ENCODE measurements around the gene DLK1.

DLK1 gene

DNA sequence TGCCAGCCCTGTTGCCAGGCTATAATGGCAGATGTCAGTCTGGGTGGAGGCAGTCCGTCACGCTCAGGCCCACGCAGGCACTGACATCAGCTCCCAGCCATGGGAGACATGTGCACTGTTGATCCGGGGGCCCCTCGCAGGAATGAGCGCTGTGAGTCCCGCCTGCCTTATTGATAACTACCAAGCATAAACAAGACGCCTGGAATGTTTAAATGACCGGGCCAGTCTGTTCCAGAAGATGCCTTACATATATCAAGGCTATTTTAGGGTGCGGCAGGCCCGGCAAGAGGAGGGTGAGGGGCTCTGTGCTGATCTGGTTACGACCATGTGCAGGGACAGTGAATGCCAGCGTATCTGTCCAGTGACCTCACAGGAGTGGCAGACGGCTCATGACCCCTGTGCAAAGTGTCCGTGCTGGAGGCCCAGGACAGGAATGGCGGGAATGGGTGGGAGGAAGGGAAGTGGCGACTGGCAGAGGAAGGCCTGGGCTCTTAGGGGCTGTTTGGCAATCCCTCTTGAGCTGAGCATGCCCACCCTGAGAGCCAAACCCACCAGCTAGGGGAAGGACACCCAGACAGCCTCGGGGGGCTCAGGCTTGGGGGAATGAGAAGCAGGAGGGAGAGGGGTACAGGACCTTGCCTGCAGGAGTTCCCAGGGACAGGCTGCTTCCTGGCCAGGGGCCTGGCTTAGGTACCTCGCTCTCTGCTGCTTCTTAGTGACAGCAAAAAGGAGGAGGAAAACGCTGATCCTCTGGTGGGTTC lies 49.3 kb downstream of the DLK1 start:
- Mint-ChIP-seq H3K4me3 (no peak overlapping the region), H3K9me3 (no peaks in the 10 kb centered on the region), H3K27me3 (peaks cover 6% of the 10 kb centered on the region), H3K27ac (no peak overlapping the region), H3K36me3 (ENCODE audit: low read depth) (no peaks in the 10 kb centered on the region), H3K4me1 (ENCODE audit: low read depth) (no peaks in the 10 kb centered on the region)
- DNase-seq, result peak; percentile 2

DNA sequence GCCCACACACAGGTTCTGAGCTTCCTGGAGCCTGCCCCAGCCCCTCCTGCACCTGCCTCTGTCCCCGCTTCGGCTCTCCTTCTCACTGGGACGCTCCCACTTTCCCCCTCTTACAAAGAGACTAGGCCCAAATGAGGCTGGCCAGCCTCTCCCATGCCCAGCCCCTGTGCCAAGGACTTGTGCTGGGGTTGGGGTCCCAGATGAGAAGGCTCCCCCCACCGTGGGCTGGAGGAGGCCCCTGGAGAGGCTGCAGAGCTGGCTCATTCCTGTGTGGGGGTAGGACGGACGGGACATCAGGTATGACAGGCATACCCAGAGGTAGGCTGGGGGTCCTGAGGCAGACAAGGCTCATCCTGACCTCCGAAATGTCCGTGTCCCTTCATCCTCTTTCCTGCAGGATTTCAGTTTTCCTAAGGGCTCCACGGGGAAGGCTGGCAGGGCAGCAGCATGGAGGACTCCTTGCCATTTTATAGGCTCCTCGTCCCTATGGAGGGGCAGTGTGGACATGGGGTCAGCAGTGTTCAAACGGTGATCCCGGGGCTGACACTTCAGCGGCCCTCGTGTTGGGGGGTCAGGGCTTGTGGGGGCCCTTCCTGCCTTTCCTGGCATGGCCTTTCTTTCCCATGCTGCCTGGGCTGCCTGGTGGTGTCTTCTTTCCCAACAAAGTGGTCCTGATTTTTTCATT lies 50.1 kb downstream of the DLK1 start:
- H3K4me1 Mint-ChIP-seq (ENCODE audit: low read depth), result no peaks in the 10 kb centered on the region
- no peak for DNase-seq
- peaks cover 6% of the 10 kb centered on the region for H3K27me3 Mint-ChIP-seq
- H3K9me3 Mint-ChIP-seq, result no peaks in the 10 kb centered on the region
- no peak overlapping the region for H3K27ac Mint-ChIP-seq
- no peaks in the 10 kb centered on the region for H3K36me3 Mint-ChIP-seq (ENCODE audit: low read depth)
- no peak overlapping the region for H3K4me3 Mint-ChIP-seq

GRCh38 chr14:100777366-100777817 lies 50.7 kb downstream of the DLK1 start:
- Mint-ChIP-seq H3K27ac (no peak overlapping the region), H3K9me3 (no peaks in the 10 kb centered on the region), H3K36me3 (ENCODE audit: low read depth) (no peaks in the 10 kb centered on the region), H3K4me3 (no peak overlapping the region), H3K27me3 (peaks cover 6% of the 10 kb centered on the region), H3K4me1 (ENCODE audit: low read depth) (no peaks in the 10 kb centered on the region)
- no peak for DNase-seq

DNA sequence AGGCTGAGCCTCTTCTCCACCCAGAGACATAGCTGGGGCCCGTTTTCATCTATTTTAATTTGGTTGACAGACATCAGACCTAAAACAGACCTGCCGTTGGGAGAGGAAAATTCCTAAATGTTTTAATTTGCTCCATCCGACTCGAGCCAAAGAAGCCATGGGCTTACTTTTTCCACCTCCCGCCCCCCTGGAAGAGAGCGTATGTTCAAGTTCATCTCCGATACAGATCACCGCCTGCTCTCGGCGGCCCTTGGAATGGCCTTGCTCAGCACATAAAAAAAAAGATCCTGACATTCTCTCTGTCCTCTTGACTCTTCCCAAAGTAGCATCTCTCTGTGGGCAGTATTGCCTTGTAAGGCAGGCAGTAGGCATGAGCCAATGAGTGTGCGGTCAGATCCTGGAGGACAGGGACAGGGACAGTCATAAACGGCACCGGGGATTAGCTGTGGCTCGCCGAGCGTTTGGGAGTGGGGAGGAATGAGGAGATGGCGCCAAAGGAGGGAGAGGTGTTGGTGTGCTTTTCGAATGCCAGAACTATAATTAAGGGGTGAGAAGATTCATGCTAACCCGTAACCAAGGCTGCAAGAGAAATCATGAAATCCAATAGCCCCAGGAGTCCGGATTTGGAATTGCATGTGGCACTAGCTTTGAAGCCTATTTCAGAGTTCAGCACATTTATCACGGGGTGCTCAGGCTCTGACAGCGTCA lies 51.3 kb downstream of the DLK1 start:
- peaks cover 6% of the 10 kb centered on the region for H3K27me3 Mint-ChIP-seq
- DNase-seq, result no peak
- H3K27ac Mint-ChIP-seq, result no peak overlapping the region
- H3K9me3 Mint-ChIP-seq, result no peaks in the 10 kb centered on the region
- no peak overlapping the region for H3K4me3 Mint-ChIP-seq
- H3K36me3 Mint-ChIP-seq (ENCODE audit: low read depth), result no peaks in the 10 kb centered on the region
- no peaks in the 10 kb centered on the region for H3K4me1 Mint-ChIP-seq (ENCODE audit: low read depth)

GRCh38 chr14:100778526-100778882 lies 51.8 kb downstream of the DLK1 start:
- no peaks in the 10 kb centered on the region for H3K36me3 Mint-ChIP-seq (ENCODE audit: low read depth)
- no peaks in the 10 kb centered on the region for H3K4me1 Mint-ChIP-seq (ENCODE audit: low read depth)
- H3K27ac Mint-ChIP-seq, result no peak overlapping the region
- H3K27me3 Mint-ChIP-seq, result peaks cover 6% of the 10 kb centered on the region
- no peaks in the 10 kb centered on the region for H3K9me3 Mint-ChIP-seq
- H3K4me3 Mint-ChIP-seq, result no peak overlapping the region
- peak; percentile 19 for DNase-seq

DNA sequence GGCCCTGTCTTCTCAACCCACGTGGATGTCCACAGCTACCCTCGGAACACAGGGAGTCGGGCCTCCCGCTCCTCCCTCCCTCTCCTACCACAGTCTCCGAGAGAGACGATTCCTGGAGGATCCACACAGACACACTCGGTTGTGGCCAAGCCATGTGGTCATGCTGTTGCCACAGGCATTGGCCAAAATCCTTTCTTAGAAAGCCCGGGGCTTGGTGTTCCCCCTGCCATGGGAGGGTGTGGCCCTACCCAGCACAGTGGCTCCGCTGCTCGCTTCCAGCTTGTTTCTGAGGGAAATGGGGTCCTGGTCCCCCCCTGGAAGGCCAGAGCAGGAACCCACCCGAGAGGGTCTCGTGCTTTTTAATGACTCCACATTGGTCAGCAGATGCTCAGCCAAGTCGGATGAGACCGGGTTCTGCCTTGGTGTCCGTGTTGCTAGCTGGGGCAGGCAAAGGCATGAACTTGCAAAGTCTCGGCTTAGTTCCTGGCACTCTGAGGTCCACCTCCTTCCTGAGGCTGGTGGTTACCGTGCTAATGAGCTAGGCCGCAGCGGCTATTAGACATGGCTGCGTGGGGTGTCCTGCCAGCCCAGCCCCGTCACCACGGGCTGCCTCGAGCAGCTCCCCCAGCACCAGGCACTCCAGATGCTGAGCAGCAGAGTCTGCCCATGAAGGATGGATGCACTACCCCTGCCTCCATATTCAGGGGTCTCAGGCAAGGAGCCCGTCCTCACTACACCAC lies 52.4 kb downstream of the DLK1 start:
- H3K4me3 Mint-ChIP-seq, result no peak overlapping the region
- peaks cover 6% of the 10 kb centered on the region for H3K27me3 Mint-ChIP-seq
- H3K9me3 Mint-ChIP-seq, result no peaks in the 10 kb centered on the region
- no peaks in the 10 kb centered on the region for H3K36me3 Mint-ChIP-seq (ENCODE audit: low read depth)
- H3K27ac Mint-ChIP-seq, result no peak overlapping the region
- peak; percentile 9 for DNase-seq
- no peaks in the 10 kb centered on the region for H3K4me1 Mint-ChIP-seq (ENCODE audit: low read depth)

DNA sequence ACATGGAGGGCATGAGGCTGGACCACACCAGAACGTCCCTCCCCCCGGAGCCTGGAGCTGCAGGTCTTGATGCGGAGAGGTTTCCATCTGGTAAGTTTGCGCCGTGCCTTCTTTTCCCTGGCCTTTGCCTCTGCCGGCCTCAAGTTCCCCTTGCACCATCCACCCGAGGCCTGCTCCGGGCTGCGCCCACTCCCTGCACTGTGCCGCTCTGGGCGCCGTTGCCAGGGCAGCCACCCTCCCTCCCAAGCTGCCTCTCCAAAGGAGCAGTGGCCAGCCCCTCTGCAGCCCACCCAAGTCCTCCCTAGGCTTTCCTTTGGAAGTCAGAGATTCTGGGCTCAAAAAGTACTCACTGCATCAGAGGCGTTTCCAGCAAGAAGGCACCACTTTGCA lies 53.0 kb downstream of the DLK1 start:
- H3K4me1 Mint-ChIP-seq (ENCODE audit: low read depth), result no peaks in the 10 kb centered on the region
- no peaks in the 10 kb centered on the region for H3K9me3 Mint-ChIP-seq
- peaks cover 6% of the 10 kb centered on the region for H3K27me3 Mint-ChIP-seq
- peak; percentile 7 for DNase-seq
- no peak overlapping the region for H3K27ac Mint-ChIP-seq
- no peaks in the 10 kb centered on the region for H3K36me3 Mint-ChIP-seq (ENCODE audit: low read depth)
- no peak overlapping the region for H3K4me3 Mint-ChIP-seq

DNA sequence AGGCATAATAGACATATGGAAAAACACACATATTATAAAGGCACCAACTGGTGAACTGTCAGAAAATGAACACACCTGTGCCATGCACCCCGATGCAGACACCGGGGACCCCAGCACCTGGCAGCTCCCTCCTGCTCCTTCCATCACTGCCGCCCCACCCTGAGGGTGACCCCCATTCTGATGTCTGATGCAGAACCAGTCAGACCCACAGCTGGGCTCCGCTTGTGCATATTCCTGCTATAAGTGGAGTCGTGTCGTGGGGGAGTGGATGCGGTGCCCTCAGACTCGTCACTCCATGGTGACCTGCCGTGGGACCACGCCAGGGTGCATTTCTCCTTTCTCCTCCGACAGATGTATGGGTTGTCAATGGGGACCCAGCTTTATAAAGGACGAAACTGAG lies 53.6 kb downstream of the DLK1 start:
- Mint-ChIP-seq H3K4me1 (ENCODE audit: low read depth) (no peaks in the 10 kb centered on the region), H3K36me3 (ENCODE audit: low read depth) (no peaks in the 10 kb centered on the region), H3K4me3 (no peak overlapping the region), H3K27me3 (peaks cover 6% of the 10 kb centered on the region), H3K27ac (no peak overlapping the region), H3K9me3 (no peaks in the 10 kb centered on the region)
- DNase-seq, result no peak

GRCh38 chr14:100780646-100781355 lies 54.1 kb downstream of the DLK1 start:
- H3K36me3 Mint-ChIP-seq (ENCODE audit: low read depth), result no peaks in the 10 kb centered on the region
- H3K27ac Mint-ChIP-seq, result no peak overlapping the region
- DNase-seq, result no peak
- peaks cover 6% of the 10 kb centered on the region for H3K27me3 Mint-ChIP-seq
- H3K9me3 Mint-ChIP-seq, result no peaks in the 10 kb centered on the region
- H3K4me1 Mint-ChIP-seq (ENCODE audit: low read depth), result no peaks in the 10 kb centered on the region
- no peak overlapping the region for H3K4me3 Mint-ChIP-seq

DNA sequence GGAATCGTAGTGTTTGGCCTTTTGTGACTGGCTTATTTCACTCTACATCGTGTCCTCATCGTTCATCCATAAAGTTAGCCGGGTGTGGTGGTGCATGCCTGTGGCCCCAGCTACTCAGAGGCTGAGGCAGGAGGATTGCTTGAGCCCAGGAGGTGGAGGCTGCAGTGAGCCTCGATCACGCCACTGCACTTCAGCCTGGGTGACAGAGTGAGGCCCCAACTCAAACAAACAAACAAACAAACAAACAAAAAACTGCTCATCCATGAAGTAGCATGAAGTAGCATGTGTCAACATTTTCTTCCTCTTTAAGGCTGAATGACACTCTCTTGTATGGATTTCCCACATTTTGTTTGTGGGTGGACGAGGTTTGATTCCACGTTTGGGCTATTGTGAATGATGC lies 55.3 kb downstream of the DLK1 start:
- peaks cover 6% of the 10 kb centered on the region for H3K27me3 Mint-ChIP-seq

DNA sequence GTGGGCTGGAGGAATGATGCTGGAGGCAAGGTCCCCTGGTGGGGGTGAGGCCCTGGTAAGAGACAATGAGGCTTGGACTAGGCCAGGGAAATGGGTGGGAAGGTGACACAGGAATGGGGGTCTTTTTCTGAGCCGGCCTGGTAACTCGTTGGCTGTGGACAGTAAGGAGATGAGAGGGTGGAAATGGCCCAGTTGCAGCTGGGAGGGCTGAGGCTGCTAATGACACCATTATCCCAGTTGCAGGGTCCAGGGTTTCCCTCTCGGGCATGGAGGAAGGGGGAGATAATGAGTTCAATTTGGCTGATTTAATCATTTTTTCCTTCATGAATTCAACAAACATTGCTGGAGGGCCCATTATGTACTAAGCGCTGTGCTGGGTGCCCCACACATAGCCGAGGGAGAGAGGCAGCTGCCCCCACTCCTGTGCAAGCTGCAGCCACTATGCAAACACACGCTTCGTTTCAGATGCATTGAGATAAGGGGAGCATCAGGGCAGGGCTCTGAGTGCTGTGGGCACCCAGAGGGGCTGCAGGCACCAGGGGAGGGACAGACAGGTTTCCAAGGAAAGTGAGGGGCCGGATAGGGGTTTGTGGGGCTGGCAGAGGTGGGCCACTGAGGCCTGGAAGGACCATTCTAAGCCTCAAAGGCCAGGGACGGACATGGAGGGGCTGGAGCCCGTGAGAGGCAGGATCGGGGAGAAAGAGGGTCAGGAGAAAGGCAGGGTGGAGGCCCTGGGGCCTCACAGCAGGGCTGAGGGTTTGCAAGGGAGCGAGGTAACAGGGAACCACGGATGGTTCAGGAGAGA lies 56.0 kb downstream of the DLK1 start:
- no peak overlapping the region for H3K4me3 Mint-ChIP-seq
- no peaks in the 10 kb centered on the region for H3K9me3 Mint-ChIP-seq
- H3K27ac Mint-ChIP-seq, result no peak overlapping the region
- H3K4me1 Mint-ChIP-seq (ENCODE audit: low read depth), result no peaks in the 10 kb centered on the region
- no peaks in the 10 kb centered on the region for H3K36me3 Mint-ChIP-seq (ENCODE audit: low read depth)
- peaks cover 6% of the 10 kb centered on the region for H3K27me3 Mint-ChIP-seq
- DNase-seq, result no peak

More for the DNA sequence above, 55.3 kb downstream of the DLK1 start:
- H3K36me3 Mint-ChIP-seq (ENCODE audit: low read depth), result no peaks in the 10 kb centered on the region
- H3K4me1 Mint-ChIP-seq (ENCODE audit: low read depth), result no peaks in the 10 kb centered on the region
- no peak overlapping the region for H3K27ac Mint-ChIP-seq
- H3K9me3 Mint-ChIP-seq, result no peaks in the 10 kb centered on the region
- DNase-seq, result no peak
- H3K4me3 Mint-ChIP-seq, result no peak overlapping the region

DNA sequence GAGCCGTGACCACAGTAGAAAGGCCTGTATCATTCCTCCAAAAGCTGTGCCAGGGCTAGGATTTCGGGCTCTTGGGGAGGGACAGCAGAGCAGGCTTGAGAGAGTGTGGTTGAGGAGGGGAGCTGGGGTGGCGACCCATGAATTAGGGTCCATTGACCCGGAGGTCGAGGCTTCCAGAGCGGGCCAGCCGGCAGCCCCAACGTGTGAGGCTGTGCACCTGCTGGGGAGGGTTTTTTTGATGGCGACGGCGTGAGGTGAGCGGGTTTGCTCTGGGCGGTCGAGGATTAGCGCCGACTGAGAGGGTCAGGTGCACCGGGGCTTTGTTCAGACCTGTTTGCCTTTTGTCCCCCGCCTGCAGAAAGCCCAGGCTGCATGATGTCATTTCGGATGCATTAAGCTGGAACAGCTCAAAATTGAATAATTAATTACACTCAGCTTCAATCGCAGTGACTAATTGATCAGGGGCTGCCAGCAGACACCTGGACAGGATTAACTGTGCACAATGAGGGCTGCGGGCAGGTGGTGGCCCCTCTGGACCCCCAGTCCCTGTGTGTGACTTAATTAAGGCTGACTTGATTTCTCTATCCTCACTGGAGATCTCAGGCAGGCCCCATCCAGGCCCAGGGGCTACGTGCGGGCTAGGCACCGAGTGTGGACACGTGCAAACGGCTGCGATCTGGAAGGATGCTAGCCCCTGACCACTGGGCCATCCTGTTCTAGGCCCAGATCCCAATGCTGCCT lies 57.1 kb downstream of the DLK1 start:
- no peaks in the 10 kb centered on the region for H3K9me3 Mint-ChIP-seq
- no peaks in the 10 kb centered on the region for H3K4me1 Mint-ChIP-seq (ENCODE audit: low read depth)
- no peak for DNase-seq
- no peak overlapping the region for H3K27ac Mint-ChIP-seq
- peaks cover 6% of the 10 kb centered on the region for H3K27me3 Mint-ChIP-seq
- no peaks in the 10 kb centered on the region for H3K36me3 Mint-ChIP-seq (ENCODE audit: low read depth)
- H3K4me3 Mint-ChIP-seq, result no peak overlapping the region
